GM23338 (cell line): ENCODE data around the gene VSIR. TPM values are rescaled to one million over a fixed set of nuclear protein-coding genes. Genes with fewer than 3 reads are reported as not detected.

Source experiments
- ATAC-seq: fragments of 200-7000 bp; cut with Tn5 transposase; 3 replicates; pipeline ENCODE4 v1.9.1; 2020
- DNase-seq: peaks from one replicate; pipeline ENCODE4 v3.0.0-alpha.2; 2015; ENCODE audit warnings: low spot score
- H2AFZ ChIP-seq: fragments of 200-600 bp; sonication (generic); 2 replicates; pipeline ENCODE4 v1.8.0; 2016; ENCODE audit warnings: antibody characterized with exemption, mild to moderate bottlenecking, moderate library complexity
- H3F3A ChIP-seq: fragments of 200-600 bp; sonication (generic); replicated peaks from 2 replicates; pipeline ENCODE4 v1.8.0; 2017; ENCODE audit warnings: antibody characterized with exemption, mixed run types, low read depth
- H3K27ac ChIP-seq: fragments of 200-600 bp; sonication (generic); 2 replicates; pipeline ENCODE4 v1.6.1; 2016; ENCODE audit warnings: low read depth
- H3K27me3 ChIP-seq: fragments of 200-600 bp; sonication (generic); 2 replicates; pipeline ENCODE4 v1.8.0; 2016; ENCODE audit warnings: mild to moderate bottlenecking, mixed run types, moderate library complexity; ENCODE audit not compliant: insufficient read depth
- H3K36me3 ChIP-seq: fragments of 200-600 bp; sonication (generic); 2 replicates; pipeline ENCODE4 v1.8.0; 2016; ENCODE audit warnings: mild to moderate bottlenecking; ENCODE audit not compliant: insufficient read depth
- H3K4me1 ChIP-seq: fragments of 200-600 bp; sonication (generic); 2 replicates; pipeline ENCODE4 v1.8.0; 2016; ENCODE audit warnings: mild to moderate bottlenecking, moderate library complexity; ENCODE audit not compliant: insufficient read depth
- H3K4me2 ChIP-seq: fragments of 200-600 bp; sonication (generic); 2 replicates; pipeline ENCODE4 v1.7.1; 2017; ENCODE audit warnings: mixed run types
- H3K4me3 ChIP-seq: fragments of 200-600 bp; sonication (generic); 2 replicates; pipeline ENCODE4 v1.6.1; 2016; ENCODE audit warnings: mixed run types
- H3K79me2 ChIP-seq: fragments of 200-600 bp; sonication (generic); replicated peaks from 2 replicates; pipeline ENCODE4 v1.8.0; 2017; ENCODE audit warnings: mild to moderate bottlenecking; ENCODE audit not compliant: insufficient read depth
- H3K9me2 ChIP-seq: fragments of 200-600 bp; sonication (generic); 2 replicates; pipeline ENCODE4 v1.8.0; 2017; ENCODE audit not compliant: insufficient read depth
- H4K20me1 ChIP-seq: fragments of 200-600 bp; sonication (generic); replicated peaks from 2 replicates; pipeline ENCODE4 v1.8.0; 2017; ENCODE audit warnings: mild to moderate bottlenecking; ENCODE audit not compliant: insufficient read depth
- H3K27ac Mint-ChIP-seq: 2 replicates; pipeline ENCODE4 v1.8.0; 2020; ENCODE audit warnings: inconsistent platforms, mild to moderate bottlenecking, moderate library complexity, mixed read lengths
- H3K27me3 Mint-ChIP-seq: 3 replicates; pipeline ENCODE4 v1.8.0; 2022; ENCODE audit warnings: low read depth, mild to moderate bottlenecking, moderate library complexity, mixed read lengths, inconsistent platforms; ENCODE audit not compliant: insufficient read depth, poor library complexity
- H3K36me3 Mint-ChIP-seq: 3 replicates; pipeline ENCODE4 v1.8.0; 2021; ENCODE audit warnings: low read depth, mild to moderate bottlenecking, inconsistent platforms, moderate library complexity, mixed read lengths
- H3K4me1 Mint-ChIP-seq: 3 replicates; pipeline ENCODE4 v1.8.0; 2020; ENCODE audit warnings: mild to moderate bottlenecking, inconsistent platforms, mixed read lengths
- H3K4me3 Mint-ChIP-seq: 3 replicates; pipeline ENCODE4 v1.8.0; 2021; ENCODE audit warnings: moderate library complexity, mild to moderate bottlenecking, inconsistent platforms, mixed read lengths
- H3K9me3 Mint-ChIP-seq: 3 replicates; pipeline ENCODE4 v1.8.0; 2020; ENCODE audit warnings: moderate library complexity, mild to moderate bottlenecking, inconsistent platforms, mixed read lengths
- JUNB ChIP-seq: IDR thresholded peaks from one replicate; pipeline ENCODE4 v1.6.1; 2016; ENCODE audit warnings: antibody characterized with exemption; ENCODE audit not compliant: unreplicated experiment
- NANOG ChIP-seq: IDR thresholded peaks from 2 replicates; pipeline ENCODE4 v1.6.1; 2016; ENCODE audit warnings: antibody characterized with exemption, borderline replicate concordance
- ZNF331 ChIP-seq: fragments of 250-450 bp; sonication (Bioruptor Pico); IDR thresholded peaks from 2 replicates; pipeline ENCODE4 v1.5.0; 2020; ENCODE audit warnings: low read depth, mild to moderate bottlenecking, moderate library complexity
- polyA plus RNA-seq: library from polyadenylated mRNA; unstranded; fragments of >200 nt; fragmentation: Nextera tagmentation; extraction: Ambion mirVana; gene quantifications from 2 replicates; pipeline ENCODE4 v1.2.1, GENCODE V29; 2016
- total RNA-seq: library from RNA; depleted of rRNA; stranded (reverse); fragments of >200 nt; shearing (Covaris generic); gene quantifications from 2 replicates; pipeline ENCODE4 v1.2.3, GENCODE V29; 2014
- TF ChIP-seq, protein P1 (sequence below), 2 experiments: fragments of 200-600 bp in 1 of 2; sonication (generic) in 1 of 2; conservative IDR thresholded peaks; 2 replicates each; pipeline versions ENCODE4 v1.5.1 to v1.6.1; 2016 to 2017; ENCODE audit warnings: antibody characterized with exemption in 2 of 2, low read depth in 2 of 2, mild to moderate bottlenecking in 2 of 2, moderate library complexity in 1 of 2

The VSIR gene
- total and polyA plus RNA-seq, 2 experiments from 2014 or later = 0.10 to 0.74 TPM

DNA sequence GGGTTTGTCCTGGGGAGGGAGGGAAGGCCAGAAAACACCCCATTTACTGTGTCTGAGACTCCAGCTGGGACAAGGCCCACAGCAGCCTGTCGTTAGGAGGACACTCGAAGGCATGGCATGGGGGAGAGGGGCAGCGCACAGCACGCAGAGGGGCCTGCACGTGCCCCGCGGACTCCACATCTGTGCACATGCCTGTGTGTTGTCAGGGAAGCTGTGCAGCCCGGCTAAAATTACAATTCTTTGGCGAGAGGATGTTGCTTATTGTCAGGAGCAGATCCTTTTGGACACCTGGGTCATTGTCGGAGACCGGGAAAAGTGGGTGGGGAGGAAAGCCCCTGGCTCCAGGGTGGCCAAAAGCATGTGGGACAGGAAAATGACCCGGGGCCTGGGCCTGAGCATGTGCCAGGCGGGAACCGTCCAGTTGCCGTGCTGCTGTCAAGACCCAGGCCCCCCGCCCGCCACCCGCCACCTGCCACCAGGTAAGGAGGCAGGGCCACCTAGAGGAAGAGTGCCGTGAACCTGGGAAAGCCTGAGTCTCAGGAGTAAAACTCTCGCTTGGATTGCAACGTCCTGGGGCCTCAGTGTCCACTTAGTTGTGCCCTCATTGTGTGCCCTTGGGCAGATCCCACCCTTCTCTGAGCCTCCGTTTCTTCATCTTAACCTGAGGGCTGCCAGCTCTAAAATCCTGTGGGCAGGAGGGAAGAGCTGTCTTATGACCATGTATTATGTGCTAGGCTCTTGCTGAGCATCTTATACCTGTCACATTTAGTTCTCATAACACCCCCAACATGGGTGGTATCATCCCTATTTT lies 7.2 kb downstream of the VSIR start:
- peaks cover 3% of the 10 kb centered on the region; the same call in 2 of the 3 replicates for H3K4me1 Mint-ChIP-seq
- H3K4me2 ChIP-seq = no peak overlapping the region
- no peaks in the 10 kb centered on the region; the same call in 2 of the 3 replicates for H3K9me3 Mint-ChIP-seq

DNA sequence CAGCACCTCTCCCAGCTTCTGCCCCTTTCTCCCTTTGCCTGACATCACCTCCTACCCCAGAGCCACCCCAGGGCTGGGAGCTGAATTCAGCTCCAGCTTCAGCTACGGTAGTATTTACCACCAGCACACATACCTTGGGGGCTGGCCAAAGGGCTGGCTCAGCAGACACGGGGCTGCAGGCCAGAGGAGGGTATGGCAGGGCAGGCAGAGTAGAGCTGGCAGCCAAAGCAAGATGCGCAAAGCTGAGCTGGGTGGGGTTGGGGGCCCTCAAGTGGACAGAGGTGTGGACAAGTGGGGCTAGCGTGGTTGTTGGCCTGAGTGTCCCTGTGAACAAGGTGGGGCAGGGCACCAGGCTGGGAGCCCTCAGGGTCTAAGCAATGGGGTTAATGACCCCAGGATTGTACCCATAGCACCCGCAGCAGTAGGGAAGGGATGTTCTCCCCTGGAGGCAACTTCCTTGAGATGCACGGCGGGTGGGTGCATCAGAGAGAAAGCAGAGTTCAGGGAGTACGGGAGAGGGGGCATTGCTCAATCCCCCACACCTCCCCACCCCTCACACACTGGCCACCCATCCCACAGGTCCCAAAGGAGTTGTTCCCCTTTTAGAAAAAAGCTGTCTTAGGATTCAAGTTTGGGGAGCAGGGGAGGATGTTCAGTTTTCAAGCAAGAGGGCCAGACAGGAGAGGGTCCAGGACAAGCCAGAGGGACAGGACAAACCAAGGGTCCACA lies 8.0 kb downstream of the VSIR start:
- Histone ChIP-seq H3K9me2 (no peaks in the 10 kb centered on the region), H3K27me3 (no peaks in the 10 kb centered on the region), H2AFZ (no peak overlapping the region), H3K4me1 (no peaks in the 10 kb centered on the region), H3K4me3 (no peak overlapping the region), H3F3A (no peaks in the 10 kb centered on the region), H3K27ac (no peak overlapping the region), H3K79me2 (no peaks in the 10 kb centered on the region), H4K20me1 (no peaks in the 10 kb centered on the region), H3K36me3 (no peaks in the 10 kb centered on the region), H3K4me2 (no peak overlapping the region)
- no peaks in the 10 kb centered on the region; the same call in 2 of the 3 replicates for H3K9me3 Mint-ChIP-seq
- ATAC-seq (peak; percentile 15; the same call in 2 of the 3 replicates), DNase-seq (no peak)
- no peaks in the 10 kb centered on the region for H3K36me3 Mint-ChIP-seq
- H3K27ac Mint-ChIP-seq = no peak overlapping the region
- no peak overlapping the region for H3K4me3 Mint-ChIP-seq
- H3K27me3 Mint-ChIP-seq = peaks cover 8% of the 10 kb centered on the region
- H3K4me1 Mint-ChIP-seq = peaks cover 3% of the 10 kb centered on the region; the same call in 2 of the 3 replicates
- TF ChIP-seq JUNB = no peak

More for the DNA sequence above, 7.2 kb downstream of the VSIR start:
- H3K4me3 Mint-ChIP-seq = no peak overlapping the region
- DNase-seq = no peak
- no peak overlapping the region for H3K27ac ChIP-seq
- H3K36me3 Mint-ChIP-seq = no peaks in the 10 kb centered on the region
- TF ChIP-seq ZNF331 (CRISPR knock-in tag) = no peak
- TF ChIP-seq NANOG = no peak
- TF ChIP-seq, protein P1, sequence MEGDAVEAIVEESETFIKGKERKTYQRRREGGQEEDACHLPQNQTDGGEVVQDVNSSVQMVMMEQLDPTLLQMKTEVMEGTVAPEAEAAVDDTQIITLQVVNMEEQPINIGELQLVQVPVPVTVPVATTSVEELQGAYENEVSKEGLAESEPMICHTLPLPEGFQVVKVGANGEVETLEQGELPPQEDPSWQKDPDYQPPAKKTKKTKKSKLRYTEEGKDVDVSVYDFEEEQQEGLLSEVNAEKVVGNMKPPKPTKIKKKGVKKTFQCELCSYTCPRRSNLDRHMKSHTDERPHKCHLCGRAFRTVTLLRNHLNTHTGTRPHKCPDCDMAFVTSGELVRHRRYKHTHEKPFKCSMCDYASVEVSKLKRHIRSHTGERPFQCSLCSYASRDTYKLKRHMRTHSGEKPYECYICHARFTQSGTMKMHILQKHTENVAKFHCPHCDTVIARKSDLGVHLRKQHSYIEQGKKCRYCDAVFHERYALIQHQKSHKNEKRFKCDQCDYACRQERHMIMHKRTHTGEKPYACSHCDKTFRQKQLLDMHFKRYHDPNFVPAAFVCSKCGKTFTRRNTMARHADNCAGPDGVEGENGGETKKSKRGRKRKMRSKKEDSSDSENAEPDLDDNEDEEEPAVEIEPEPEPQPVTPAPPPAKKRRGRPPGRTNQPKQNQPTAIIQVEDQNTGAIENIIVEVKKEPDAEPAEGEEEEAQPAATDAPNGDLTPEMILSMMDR (conservative IDR thresholded peaks at IDR 0.05; ENCODE audit: low read depth in 2 of 2) = peak in 1 of 2 experiments; percentile 13; a peak in 1 of 4 replicates
- ATAC-seq = no peak
- H3K36me3 ChIP-seq = no peaks in the 10 kb centered on the region
- H3K27me3 ChIP-seq = no peaks in the 10 kb centered on the region
- no peaks in the 10 kb centered on the region for H3K79me2 ChIP-seq
- H4K20me1 ChIP-seq = no peaks in the 10 kb centered on the region
- no peak overlapping the region for H2AFZ ChIP-seq
- H3K4me1 ChIP-seq = no peaks in the 10 kb centered on the region
- no peaks in the 10 kb centered on the region for H3F3A ChIP-seq
- no peaks in the 10 kb centered on the region for H3K9me2 ChIP-seq
- no peak overlapping the region for H3K4me3 ChIP-seq
- H3K27me3 Mint-ChIP-seq = peaks cover 10% of the 10 kb centered on the region
- H3K27ac Mint-ChIP-seq = no peak overlapping the region

DNA sequence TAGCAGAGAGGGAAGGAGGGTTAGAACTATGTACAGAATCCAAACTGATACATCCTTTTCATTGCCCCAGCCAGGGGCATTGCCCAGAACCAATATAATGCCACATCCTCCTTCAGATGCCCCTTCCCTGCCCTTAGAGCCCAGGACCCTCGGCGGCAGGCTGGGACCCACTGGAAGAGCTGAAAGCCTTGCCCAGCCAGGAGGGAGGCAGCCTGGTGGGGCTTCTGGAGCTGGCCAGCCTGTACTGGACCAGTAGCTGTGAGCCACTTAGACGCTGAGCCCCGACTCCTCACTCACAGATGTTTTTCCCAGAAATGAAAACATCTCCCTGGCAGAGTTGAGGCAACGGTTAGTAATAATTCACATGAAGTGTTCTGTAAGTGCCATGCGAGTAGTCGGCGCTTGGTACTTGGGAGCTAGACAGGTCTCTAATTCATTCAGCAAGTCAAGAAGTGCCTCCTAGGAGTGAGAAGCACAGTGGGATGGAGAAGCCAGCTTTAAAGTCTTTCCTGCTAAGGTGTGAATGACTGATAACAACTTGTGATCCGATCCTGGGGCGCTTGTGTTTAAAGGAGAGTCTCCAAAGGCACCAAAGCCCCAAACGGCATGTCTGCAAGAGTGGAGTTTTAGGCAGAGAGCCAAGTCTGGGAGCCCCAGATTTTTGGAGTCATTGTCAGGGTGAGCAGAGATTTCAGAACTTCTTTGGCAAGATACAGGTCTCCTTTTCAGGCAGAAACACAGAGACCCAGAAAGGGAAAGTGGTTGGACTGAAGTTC lies 9.8 kb downstream of the VSIR start:
- no peaks in the 10 kb centered on the region for H3K36me3 ChIP-seq
- no peak overlapping the region for H2AFZ ChIP-seq
- no peak for DNase-seq
- no peak overlapping the region for H3K4me2 ChIP-seq
- Mint-ChIP-seq H3K4me1 (peaks cover 3% of the 10 kb centered on the region; the same call in 2 of the 3 replicates), H3K9me3 (no peaks in the 10 kb centered on the region), H3K27ac (no peak overlapping the region), H3K36me3 (no peaks in the 10 kb centered on the region), H3K4me3 (no peak overlapping the region), H3K27me3 (peaks cover 8% of the 10 kb centered on the region)
- no peaks in the 10 kb centered on the region for H3K27me3 ChIP-seq
- no peaks in the 10 kb centered on the region for H3K4me1 ChIP-seq
- no peaks in the 10 kb centered on the region for H4K20me1 ChIP-seq
- no peaks in the 10 kb centered on the region for H3K9me2 ChIP-seq
- no peaks in the 10 kb centered on the region for H3F3A ChIP-seq
- no peaks in the 10 kb centered on the region for H3K79me2 ChIP-seq
- no peak overlapping the region for H3K27ac ChIP-seq
- no peak overlapping the region for H3K4me3 ChIP-seq
- no peak for ATAC-seq
